HUDEP-2 (cell line): ENCODE results near the gene COL20A1.
"Not testable (repeated sequence)": the region's sequence is repeated elsewhere in the genome, so short reads cannot be mapped to it uniquely, and the experiment has no call there.

Experiments
- DNase-seq, 76 experiments: peaks; one replicate each; lab custom pipeline; 2025; ENCODE audit not compliant: unreplicated experiment in 76 of 76; lab: John Stamatoyannopoulos, UW

Gene COL20A1

GRCh38 chr20:63369724-63370617, 77.0 kb downstream of the COL20A1 start:
- no peak for DNase-seq

GRCh38 chr20:63370618-63371187, 77.7 kb downstream of the COL20A1 start:
- DNase-seq = no peak

- DNase-seq = no peak
Observed at GRCh38 chr20:63371291-63371865, 78.4 kb downstream of the COL20A1 start.

GRCh38 chr20:63372971-63373885, 80.2 kb downstream of the COL20A1 start:
- DNase-seq = no peak

- DNase-seq = no peak
Observed at GRCh38 chr20:63373996-63374395, 81.0 kb downstream of the COL20A1 start.

- no peak for DNase-seq
Observed at GRCh38 chr20:63374504-63374903, 81.5 kb downstream of the COL20A1 start.

GRCh38 chr20:63375438-63375837, 82.5 kb downstream of the COL20A1 start:
- DNase-seq = no peak

- DNase-seq = no peak
Observed at GRCh38 chr20:63376283-63377250, 83.6 kb downstream of the COL20A1 start.

GRCh38 chr20:63377256-63377941, 84.4 kb downstream of the COL20A1 start:
- DNase-seq = no peak

- DNase-seq = no peak
Observed at GRCh38 chr20:63377951-63378381, 85.0 kb downstream of the COL20A1 start.

- DNase-seq = no peak
Observed at GRCh38 chr20:63378626-63379025, 85.6 kb downstream of the COL20A1 start.

- no peak for DNase-seq
Observed at GRCh38 chr20:63379296-63379695, 86.3 kb downstream of the COL20A1 start.

GRCh38 chr20:63379872-63380271, 86.9 kb downstream of the COL20A1 start:
- not testable (repeated sequence) for DNase-seq

GRCh38 chr20:63380346-63380870, 87.4 kb downstream of the COL20A1 start:
- no peak for DNase-seq

- DNase-seq = peak in 5 of 76 experiments; percentile 3 to 11 (median 5)
Observed at GRCh38 chr20:63381781-63382431, 88.9 kb downstream of the COL20A1 start.

GRCh38 chr20:63382551-63383300, 89.7 kb downstream of the COL20A1 start:
- no peak for DNase-seq

- DNase-seq = no peak
Observed at GRCh38 chr20:63383556-63383955, 90.6 kb downstream of the COL20A1 start.

- no peak for DNase-seq
Observed at GRCh38 chr20:63384336-63384735, 91.3 kb downstream of the COL20A1 start.
